Omental fat pad (tissue), 4 donors: ENCODE results near the gene SDC4. TPM values are rescaled to one million over a fixed set of nuclear protein-coding genes. Genes with fewer than 3 reads are reported as not detected.
"Not testable (repeated sequence)": the region's sequence is repeated elsewhere in the genome, so short reads cannot be mapped to it uniquely, and the experiment has no call there.

ENCODE experiments used
- ATAC-seq: fragments of 150-250 bp; one replicate; pipeline ENCODE4 v1.9.1; 2016; ENCODE audit warnings: mild to moderate bottlenecking, moderate library complexity; ENCODE audit not compliant: low FRiP score
- DNase-seq: peaks from one replicate; pipeline ENCODE4 v3.0.0-alpha.2; 2019; ENCODE audit warnings: low spot score
- total RNA-seq, 4 donors: library from RNA; depleted of rRNA; stranded (reverse); fragments of >200 nt; gene quantifications; one replicate each; pipeline ENCODE4 v1.1.0, GENCODE V29; 2016
- TF ChIP-seq, protein P1 (sequence below), 3 donors: fragments of 450-650 bp; IDR thresholded peaks; one replicate each; pipeline ENCODE4 v1.5.1; 2016 to 2017; ENCODE audit warnings: antibody characterized with exemption in 3 of 3, mild to moderate bottlenecking in 3 of 3, moderate library complexity in 2 of 3

The SDC4 gene
- total RNA-seq, 4 donors from 2014 or later = 31.4 to 279 (median 103) TPM

DNA sequence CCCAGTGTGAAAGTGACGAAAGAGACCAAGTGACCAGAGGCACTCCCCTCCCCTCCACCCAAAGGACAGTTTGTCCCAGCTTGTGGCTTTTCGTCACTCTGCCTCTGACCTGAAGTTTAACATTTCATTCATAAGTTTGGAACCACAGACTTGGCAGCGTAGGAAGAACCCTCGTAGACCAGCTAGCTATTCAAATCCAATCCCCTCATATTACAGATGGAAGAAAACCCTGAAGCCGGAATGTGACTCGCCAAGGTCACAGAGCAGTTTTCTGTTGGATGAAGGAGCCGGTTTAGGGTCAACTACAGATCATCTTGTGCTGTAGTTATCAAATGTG lies 10.8 kb upstream of the SDC4 start:
- TF ChIP-seq, protein P1, sequence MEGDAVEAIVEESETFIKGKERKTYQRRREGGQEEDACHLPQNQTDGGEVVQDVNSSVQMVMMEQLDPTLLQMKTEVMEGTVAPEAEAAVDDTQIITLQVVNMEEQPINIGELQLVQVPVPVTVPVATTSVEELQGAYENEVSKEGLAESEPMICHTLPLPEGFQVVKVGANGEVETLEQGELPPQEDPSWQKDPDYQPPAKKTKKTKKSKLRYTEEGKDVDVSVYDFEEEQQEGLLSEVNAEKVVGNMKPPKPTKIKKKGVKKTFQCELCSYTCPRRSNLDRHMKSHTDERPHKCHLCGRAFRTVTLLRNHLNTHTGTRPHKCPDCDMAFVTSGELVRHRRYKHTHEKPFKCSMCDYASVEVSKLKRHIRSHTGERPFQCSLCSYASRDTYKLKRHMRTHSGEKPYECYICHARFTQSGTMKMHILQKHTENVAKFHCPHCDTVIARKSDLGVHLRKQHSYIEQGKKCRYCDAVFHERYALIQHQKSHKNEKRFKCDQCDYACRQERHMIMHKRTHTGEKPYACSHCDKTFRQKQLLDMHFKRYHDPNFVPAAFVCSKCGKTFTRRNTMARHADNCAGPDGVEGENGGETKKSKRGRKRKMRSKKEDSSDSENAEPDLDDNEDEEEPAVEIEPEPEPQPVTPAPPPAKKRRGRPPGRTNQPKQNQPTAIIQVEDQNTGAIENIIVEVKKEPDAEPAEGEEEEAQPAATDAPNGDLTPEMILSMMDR (IDR thresholded peaks at IDR 0.05) = no peak
- DNase-seq (no peak), ATAC-seq (no peak)

DNA sequence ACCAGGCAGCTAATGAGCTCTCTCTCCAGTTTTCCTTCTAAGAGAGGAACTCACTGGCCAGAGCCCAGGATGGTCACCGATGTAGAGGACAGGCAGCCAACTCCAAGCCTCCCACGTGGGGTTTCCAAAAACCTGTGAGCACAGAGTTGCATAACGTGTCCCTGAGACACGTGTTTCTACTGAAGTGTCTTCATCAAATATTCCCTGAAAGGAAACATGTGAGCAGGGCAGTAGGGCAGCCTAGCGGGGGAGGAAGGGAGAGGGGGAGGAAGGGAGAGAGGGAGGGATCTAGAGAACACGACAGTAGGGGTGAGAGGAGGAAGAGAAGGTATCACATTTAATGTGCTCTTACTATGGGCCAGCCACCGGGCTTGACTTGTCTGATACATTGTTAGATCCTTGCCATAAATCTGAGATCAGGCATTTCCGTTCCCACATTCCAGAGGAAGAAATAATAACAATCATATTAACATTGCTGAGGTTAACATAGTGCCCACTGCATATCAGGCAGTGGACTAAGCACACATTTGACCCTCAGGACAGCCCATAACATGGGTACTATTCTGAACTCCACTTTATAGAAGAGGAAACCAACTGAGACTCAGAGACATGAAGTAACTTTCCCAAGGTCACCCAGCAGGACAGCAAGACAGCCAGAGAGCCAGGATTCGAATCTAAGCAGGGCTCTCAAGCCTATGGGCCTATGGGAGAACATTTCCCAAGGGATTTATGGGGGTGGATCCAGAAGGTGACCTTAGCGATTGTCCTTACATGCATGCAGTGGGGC lies 10.3 kb upstream of the SDC4 start:
- DNase-seq (no peak), ATAC-seq (peak; percentile 43)
- TF ChIP-seq, protein P1 (IDR thresholded peaks at IDR 0.05) = no peak

DNA sequence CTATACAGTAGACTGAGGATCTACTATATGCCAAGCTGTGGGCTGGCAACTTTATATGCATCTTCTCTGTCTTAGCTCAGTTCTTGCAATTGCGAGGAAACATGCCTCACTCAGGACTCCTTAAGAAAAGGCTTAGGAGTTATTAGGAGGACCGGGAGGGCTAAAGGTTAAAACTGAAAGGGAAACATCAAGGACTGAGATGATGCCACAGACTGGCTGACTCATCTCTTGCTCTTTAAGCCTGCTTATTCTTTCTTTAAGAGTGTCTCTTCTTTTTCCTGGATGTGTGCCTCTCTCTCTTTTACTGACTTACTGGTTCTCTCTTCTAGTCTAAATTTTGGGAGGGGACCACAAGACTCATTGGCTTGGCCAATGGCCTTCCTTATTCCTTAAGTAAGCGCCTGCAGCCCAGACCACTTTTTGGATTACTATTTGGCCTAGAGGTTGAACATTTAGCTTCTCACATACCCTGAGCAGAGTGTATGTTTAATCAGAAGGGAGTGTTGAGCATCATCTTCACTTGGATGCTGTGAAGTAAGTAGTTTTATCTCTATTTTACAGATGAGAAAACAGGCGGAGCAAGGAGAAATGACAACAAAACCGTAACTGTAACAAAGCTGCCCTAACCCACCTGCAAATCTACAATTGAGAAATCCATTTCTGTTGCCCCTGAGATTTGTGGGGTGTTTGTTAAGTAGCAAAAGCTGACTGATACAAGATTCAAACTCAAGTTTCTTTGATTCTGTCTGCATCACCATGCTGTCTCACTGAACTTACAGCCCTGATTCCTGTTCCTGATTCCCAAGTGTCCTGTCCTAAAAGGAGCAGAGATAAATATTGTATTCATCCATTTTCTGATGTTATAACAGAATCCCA lies 7.2 kb upstream of the SDC4 start:
- ATAC-seq = peak; percentile 41
- TF ChIP-seq, protein P1 (IDR thresholded peaks at IDR 0.05) = no peak
- no peak for DNase-seq

DNA sequence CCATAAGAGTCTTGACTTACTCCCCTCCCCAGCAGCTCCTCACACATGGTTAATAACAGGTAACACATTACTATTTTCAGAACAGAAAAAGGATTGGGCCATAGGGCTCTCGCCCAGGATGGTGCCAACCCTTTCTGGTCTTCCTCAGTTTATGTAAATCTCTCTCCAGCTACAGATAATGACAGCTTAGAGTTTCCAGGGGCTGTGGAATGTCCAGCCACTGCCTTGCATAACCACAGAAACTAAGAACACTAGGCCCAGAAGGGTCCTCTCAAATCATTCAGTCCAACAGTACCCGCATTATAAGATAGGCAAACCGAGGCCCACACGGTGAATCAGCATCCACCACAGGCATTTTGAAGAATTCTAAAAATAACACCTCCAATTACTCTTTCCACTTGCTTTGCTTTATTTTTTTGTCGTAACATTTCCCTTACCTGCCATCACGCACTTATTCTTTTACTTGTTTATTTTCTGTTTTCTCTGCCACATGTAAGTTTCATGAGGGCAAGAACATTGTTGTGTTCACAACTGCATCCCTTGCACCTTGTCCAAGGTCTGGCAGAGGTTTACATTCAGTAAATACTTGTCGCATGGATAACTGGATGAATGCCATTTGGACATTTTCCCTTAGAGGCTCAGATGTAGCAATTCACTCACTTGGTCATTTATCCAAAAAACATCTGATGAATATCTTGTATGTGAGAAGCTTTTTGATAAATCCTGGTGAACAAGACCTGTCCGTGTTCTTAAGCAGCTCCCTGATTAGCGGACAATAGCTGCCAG lies 6.4 kb upstream of the SDC4 start:
- TF ChIP-seq, protein P1 (IDR thresholded peaks at IDR 0.05) = no peak
- ATAC-seq = no peak
- DNase-seq = no peak

DNA sequence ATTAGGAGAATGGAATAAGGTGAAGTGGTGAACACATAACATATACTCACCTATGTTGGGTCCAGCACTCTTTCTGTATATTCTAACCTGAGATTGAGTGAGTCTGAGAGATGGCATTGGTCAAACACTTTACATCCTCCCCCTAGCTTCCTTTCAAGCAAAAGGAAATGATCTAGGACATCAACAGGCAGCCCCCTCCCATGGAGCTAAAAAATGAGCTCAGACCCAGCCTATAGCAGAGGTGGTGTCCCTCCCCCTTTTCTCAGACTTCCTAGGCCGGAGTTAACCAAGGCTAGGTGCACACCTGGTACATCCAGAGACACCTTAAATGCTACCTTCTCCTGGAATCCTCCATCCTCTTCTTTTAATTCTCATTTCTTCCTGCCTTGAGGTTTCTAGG lies 5.5 kb upstream of the SDC4 start:
- DNase-seq = no peak
- no peak for ATAC-seq
- TF ChIP-seq, protein P1 (IDR thresholded peaks at IDR 0.05) = no peak

DNA sequence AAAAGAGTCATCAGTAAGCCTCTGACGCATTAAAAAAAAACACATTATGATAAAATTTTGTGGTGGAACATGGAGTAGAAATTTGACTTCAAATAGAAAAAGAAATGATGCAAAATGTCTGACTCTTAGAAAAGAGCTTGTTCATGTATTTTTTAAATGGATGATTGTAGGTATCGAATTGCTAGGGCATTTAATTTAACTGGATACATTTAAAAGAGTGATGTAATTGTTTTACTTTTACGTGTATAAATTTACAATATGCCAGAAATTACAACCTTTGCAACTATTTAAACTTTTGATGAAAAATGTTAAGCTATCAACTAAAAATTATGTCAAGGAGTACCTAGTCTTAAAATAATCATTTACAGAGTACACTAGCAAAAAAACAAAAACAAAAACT lies 4.5 kb upstream of the SDC4 start:
- DNase-seq (no peak), ATAC-seq (no peak)
- TF ChIP-seq, protein P1 (IDR thresholded peaks at IDR 0.05) = no peak

DNA sequence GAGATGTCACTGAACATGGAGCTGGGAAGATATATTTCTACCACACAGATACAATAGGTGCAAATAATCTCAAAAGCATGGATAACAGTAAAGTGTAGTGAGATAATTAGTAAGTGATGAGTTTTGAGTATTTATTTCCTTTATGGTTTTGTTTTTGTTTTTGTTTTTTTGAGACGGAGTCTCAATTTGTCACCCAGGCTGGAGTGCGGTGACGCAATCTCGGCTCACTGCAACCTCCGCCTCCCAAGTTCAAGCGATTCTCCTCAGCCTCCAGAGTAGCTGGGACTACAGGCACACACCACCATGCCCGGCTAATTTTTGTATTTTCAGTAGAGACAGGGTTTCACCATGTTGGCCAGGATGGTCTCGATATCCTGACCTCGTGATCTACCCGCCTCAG lies 2.6 kb upstream of the SDC4 start:
- not testable (repeated sequence) for DNase-seq, ATAC-seq
